Keratinocyte (primary cell): ENCODE measurements around the gene RFESD. TPM values are rescaled to one million over a fixed set of nuclear protein-coding genes. Genes with fewer than 3 reads are reported as not detected.

Source experiments
- DNase-seq: peaks from one replicate; pipeline ENCODE4 v3.0.0-alpha.2; 2011; ENCODE audit warnings: low read depth, missing footprints, low spot score
- FAIRE-seq: peaks from 2 replicates; lab custom pipeline; 2011; peaks lifted over from hg19 to GRCh38; lab: Jason Lieb, UNC
- H2AFZ ChIP-seq: 2 replicates; pipeline ENCODE4 v1.6.0; 2012; ENCODE audit warnings: low read length, control low read depth, inconsistent platforms; ENCODE audit not compliant: control insufficient read depth
- H3K27ac ChIP-seq: 2 replicates; pipeline ENCODE4 v1.5.1; 2011; ENCODE audit warnings: low read length; ENCODE audit not compliant: control insufficient read depth, insufficient read depth
- H3K27me3 ChIP-seq: 3 replicates; pipeline ENCODE4 v1.6.0; 2011; ENCODE audit warnings: low read length; ENCODE audit not compliant: control insufficient read depth, insufficient read depth; ENCODE audit errors: extremely low read depth
- H3K36me3 ChIP-seq, 2 experiments: 2 replicates in 1 of 2; 3 replicates in 1 of 2; pipeline ENCODE4 v1.5.1; 2011; ENCODE audit warnings: low read length in 2 of 2, mild to moderate bottlenecking in 1 of 2; ENCODE audit not compliant: control insufficient read depth in 2 of 2, insufficient read depth in 2 of 2; ENCODE audit errors: extremely low read depth in 1 of 2
- H3K4me1 ChIP-seq: 3 replicates; pipeline ENCODE4 v1.5.1; 2011; ENCODE audit warnings: low read length; ENCODE audit not compliant: control insufficient read depth, insufficient read depth; ENCODE audit errors: extremely low read depth
- H3K4me2 ChIP-seq: 3 replicates; pipeline ENCODE4 v1.6.0; 2011; ENCODE audit warnings: low read depth, low read length; ENCODE audit not compliant: control insufficient read depth, insufficient read depth; ENCODE audit errors: extremely low read depth
- H3K4me3 ChIP-seq, 3 experiments: fragments of 200-600 bp in 1 of 3; sonication (generic) in 1 of 3; 2 replicates in 2 of 3; 3 replicates in 1 of 3; pipeline ENCODE4 v1.5.1; 2011 to 2016; ENCODE audit warnings: low read length in 3 of 3, mild to moderate bottlenecking in 3 of 3, control low read depth in 2 of 3, inconsistent platforms in 1 of 3, low read depth in 1 of 3, mixed read lengths in 1 of 3, mixed run types in 1 of 3, moderate library complexity in 1 of 3; ENCODE audit not compliant: control insufficient read depth in 2 of 3, insufficient read depth in 2 of 3; ENCODE audit errors: extremely low read depth in 1 of 3
- H3K79me2 ChIP-seq: 2 replicates; pipeline ENCODE4 v1.6.0; 2012; ENCODE audit warnings: low read length; ENCODE audit not compliant: control insufficient read depth, insufficient read depth
- H3K9ac ChIP-seq: 3 replicates; pipeline ENCODE4 v1.6.0; 2011; ENCODE audit warnings: low read length; ENCODE audit not compliant: control insufficient read depth, insufficient read depth; ENCODE audit errors: extremely low read depth
- H3K9me1 ChIP-seq: 3 replicates; pipeline ENCODE4 v1.6.0; 2011; ENCODE audit warnings: low read length; ENCODE audit not compliant: control insufficient read depth, insufficient read depth; ENCODE audit errors: extremely low read depth
- H3K9me3 ChIP-seq: 2 replicates; pipeline ENCODE4 v1.5.1; 2012; ENCODE audit warnings: low read depth, low read length; ENCODE audit not compliant: control insufficient read depth
- H4K20me1 ChIP-seq: 3 replicates; pipeline ENCODE4 v1.6.0; 2011; ENCODE audit warnings: low read length; ENCODE audit not compliant: control insufficient read depth, insufficient read depth; ENCODE audit errors: extremely low read depth
- CTCF ChIP-seq, 3 experiments: IDR thresholded peaks in 1 of 3; conservative IDR thresholded peaks in 1 of 3; optimal IDR thresholded peaks in 1 of 3; 2 replicates in 2 of 3; 3 replicates in 1 of 3; pipeline versions ENCODE3 to v1.5.1; 2011; ENCODE audit warnings: low read length in 3 of 3, mild to moderate bottlenecking in 3 of 3, moderate library complexity in 2 of 3, control low read depth in 1 of 3, inconsistent platforms in 1 of 3; ENCODE audit not compliant: insufficient read depth in 2 of 3; ENCODE audit errors: extremely low read depth in 1 of 3
- EZH2 ChIP-seq: IDR thresholded peaks from one replicate; pipeline ENCODE4 v1.6.1; 2012; ENCODE audit warnings: inconsistent platforms, mild to moderate bottlenecking, low read length, moderate library complexity
- dilution Hi-C: fragments of 300-500 bp; cut with MboI; formaldehyde crosslinking; loops from one replicate; pipeline ENCODE4 v1.7.0; 2020; ENCODE audit warnings: low sequenced_read_pairs; ENCODE audit not compliant: extremely low pct_ligation_motif_present
- polyA plus RNA-seq, 5 experiments: library from polyadenylated mRNA; depleted of rRNA in 3 of 5; stranded (reverse) in 3 of 5; stranded (forward) in 1 of 5; unstranded in 1 of 5; fragments of >200 nt; gene quantifications; 1 replicate in 1 of 5; 2 replicates in 3 of 5; 3 replicates in 1 of 5; pipeline versions ENCODE4 v1.2.1 to v1.2.3, GENCODE V29; 2011 to 2012; ENCODE audit warnings: missing spikeins in 2 of 5, low read depth in 1 of 5, low replicate concordance in 1 of 5

RFESD gene
- polyA plus RNA-seq, 1 donor (not counting 4 experiments of a cell fraction or from before 2014, with no cell fraction given), result 3.5 TPM

- TF ChIP-seq EZH2 (no peak), CTCF (optimal IDR thresholded peaks at IDR 0.05 in 1 of 3, IDR thresholded peaks at IDR 0.05 in 1 of 3, conservative IDR thresholded peaks at IDR 0.05 in 1 of 3; ENCODE audit: extremely low read depth in 1 of 3, insufficient read depth in 2 of 3, low read length in 3 of 3) (no peak)
- H3K27me3 ChIP-seq, result no peaks in the 10 kb centered on the region
- H3K4me2 ChIP-seq, result no peak overlapping the region
- H3K9me1 ChIP-seq, result no peaks in the 10 kb centered on the region
- H3K4me3 ChIP-seq, result no peak overlapping the region
- dilution Hi-C loops, result no loop called here
- no peaks in the 10 kb centered on the region for H3K36me3 ChIP-seq
- no peaks in the 10 kb centered on the region for H3K4me1 ChIP-seq
- no peaks in the 10 kb centered on the region for H3K9me3 ChIP-seq
- H3K9ac ChIP-seq, result no peak overlapping the region
- FAIRE-seq (no peak), DNase-seq (no peak)
- no peaks in the 10 kb centered on the region for H4K20me1 ChIP-seq
- H2AFZ ChIP-seq, result no peak overlapping the region
- H3K79me2 ChIP-seq, result no peaks in the 10 kb centered on the region
- H3K27ac ChIP-seq, result no peak overlapping the region
These were observed 37.8 kb downstream of the RFESD start for GRCh38 chr5:95684361-95684760.

- no peak overlapping the region for H3K4me3 ChIP-seq
- TF ChIP-seq CTCF (optimal IDR thresholded peaks at IDR 0.05 in 1 of 3, IDR thresholded peaks at IDR 0.05 in 1 of 3, conservative IDR thresholded peaks at IDR 0.05 in 1 of 3; ENCODE audit: extremely low read depth in 1 of 3, insufficient read depth in 2 of 3, low read length in 3 of 3), result no peak
- TF ChIP-seq EZH2, result no peak
- no peaks in the 10 kb centered on the region for H4K20me1 ChIP-seq
- H3K4me2 ChIP-seq, result no peak overlapping the region
- no peaks in the 10 kb centered on the region for H3K4me1 ChIP-seq
- H3K9me3 ChIP-seq, result no peaks in the 10 kb centered on the region
- dilution Hi-C loops, result no loop called here
- no peaks in the 10 kb centered on the region for H3K27me3 ChIP-seq
- no peaks in the 10 kb centered on the region for H3K36me3 ChIP-seq
- H3K9me1 ChIP-seq, result no peaks in the 10 kb centered on the region
- DNase-seq (no peak), FAIRE-seq (no peak)
- H2AFZ ChIP-seq, result no peak overlapping the region
- H3K27ac ChIP-seq, result no peak overlapping the region
- H3K79me2 ChIP-seq, result no peaks in the 10 kb centered on the region
- no peak overlapping the region for H3K9ac ChIP-seq
These were observed 40.1 kb downstream of the RFESD start for GRCh38 chr5:95686651-95687050.
